ENCODE data around the gene TMEM92.

Gene TMEM92

GRCh38 chr17:50265690-50266315 is 8.5 kb upstream of the TMEM92 start:
- no peak for TF ChIP-seq CTCF (IDR thresholded peaks at IDR 0.05; ENCODE audit: low read depth, low read length)
- in situ Hi-C loops (cut with HindIII; ENCODE audit: low sequenced_read_pairs), result no loop called here
- DNase-seq (ENCODE audit: low read depth, low spot score), result no peak
- H3K4me3 ChIP-seq (ENCODE audit: low read depth, low read length), result no peak overlapping the region

GRCh38 chr17:50266384-50267073 is 7.7 kb upstream of the TMEM92 start:
- in situ Hi-C loops (cut with HindIII; ENCODE audit: low sequenced_read_pairs), result no loop called here
- peak; percentile 93 for DNase-seq (ENCODE audit: low read depth, low spot score)
- peak; percentile 22 for TF ChIP-seq CTCF (IDR thresholded peaks at IDR 0.05; ENCODE audit: low read depth, low read length)
- H3K4me3 ChIP-seq (ENCODE audit: low read depth, low read length), result peak overlapping the region; percentile 20

GRCh38 chr17:50267074-50267841 is 7.0 kb upstream of the TMEM92 start:
- no peak for TF ChIP-seq CTCF (IDR thresholded peaks at IDR 0.05; ENCODE audit: low read depth, low read length)
- in situ Hi-C loops (cut with HindIII; ENCODE audit: low sequenced_read_pairs), result no loop called here
- peak; percentile 37 for DNase-seq (ENCODE audit: low read depth, low spot score)
- H3K4me3 ChIP-seq (ENCODE audit: low read depth, low read length), result no peak overlapping the region

- in situ Hi-C loops (cut with HindIII; ENCODE audit: low sequenced_read_pairs), result no loop called here
- no peak for DNase-seq (ENCODE audit: low read depth, low spot score)
- no peak for TF ChIP-seq CTCF (IDR thresholded peaks at IDR 0.05; ENCODE audit: low read depth, low read length)
- H3K4me3 ChIP-seq (ENCODE audit: low read depth, low read length), result no peak overlapping the region
These were observed 6.2 kb upstream of the TMEM92 start for GRCh38 chr17:50268026-50268425.

GRCh38 chr17:50268743-50269275 is 5.5 kb upstream of the TMEM92 start:
- in situ Hi-C loops (cut with HindIII; ENCODE audit: low sequenced_read_pairs), result no loop called here
- TF ChIP-seq CTCF (IDR thresholded peaks at IDR 0.05; ENCODE audit: low read depth, low read length), result no peak
- DNase-seq (ENCODE audit: low read depth, low spot score), result peak; percentile 48
- no peak overlapping the region for H3K4me3 ChIP-seq (ENCODE audit: low read depth, low read length)

All from astrocyte of the spinal cord (primary cell).